IMR-90 (cell line): ENCODE data around the gene LRRTM4. TPM values are rescaled to one million over a fixed set of nuclear protein-coding genes. Genes with fewer than 3 reads are reported as not detected.

Experiments
- ATAC-seq: fragments of 200-7000 bp; cut with Tn5 transposase; 2 replicates; pipeline ENCODE4 v1.9.1; 2020; ENCODE audit warnings: low read depth, mild to moderate bottlenecking, moderate library complexity
- BruUV-seq: library from RNA; stranded (reverse); fragments of 400-500 nt; replicated peaks from 2 replicates; lab custom pipeline; 2021; lab: Mats Ljungman, UMichigan
- CTCF ChIA-PET: fragments of 300-600 bp; formaldehyde crosslinking; extraction: SDS; loops from one replicate; lab custom pipeline; 2021; ENCODE audit warnings: antibody characterized with exemption; lab: Yijun Ruan, JAX
- POLR2A ChIA-PET: fragments of 300-600 bp; sonication (Branson Sonifier 250); formaldehyde crosslinking; loops from one replicate; lab custom pipeline; 2022; ENCODE audit warnings: antibody characterized with exemption; ENCODE audit not compliant: unreplicated experiment; lab: Charles Lee
- DNase-seq: peaks from one replicate; pipeline ENCODE4 v3.0.0; 2013
- H2AFZ ChIP-seq: replicated peaks from 2 replicates; pipeline ENCODE3; 2013; ENCODE audit warnings: low read length, mild to moderate bottlenecking; ENCODE audit not compliant: poor library complexity
- H2AK5ac ChIP-seq: 2 replicates; pipeline ENCODE4 v1.6.1; 2013; ENCODE audit warnings: low read depth, low read length, inconsistent platforms
- H2AK9ac ChIP-seq: replicated peaks from 2 replicates; pipeline ENCODE3; 2013; ENCODE audit warnings: mild to moderate bottlenecking, low read depth, low read length, moderate library complexity; ENCODE audit not compliant: poor library complexity
- H2BK120ac ChIP-seq: 2 replicates; pipeline ENCODE4 v1.6.1; 2013; ENCODE audit warnings: low read depth, low read length, inconsistent platforms
- H2BK15ac ChIP-seq: 3 replicates; pipeline ENCODE4 v1.6.1; 2013; ENCODE audit warnings: low read depth, low read length, inconsistent platforms
- H2BK20ac ChIP-seq: 2 replicates; pipeline ENCODE4 v1.6.1; 2013; ENCODE audit warnings: low read depth, mild to moderate bottlenecking, inconsistent platforms, low read length, moderate library complexity
- H2BK5ac ChIP-seq: 2 replicates; pipeline ENCODE4 v1.6.1; 2013; ENCODE audit warnings: mild to moderate bottlenecking, low read depth, low read length, inconsistent platforms; ENCODE audit not compliant: poor library complexity, severe bottlenecking
- H3K14ac ChIP-seq: replicated peaks from 2 replicates; pipeline ENCODE4 v1.6.1; 2013; ENCODE audit warnings: low read depth, low read length, inconsistent platforms
- H3K18ac ChIP-seq: 2 replicates; pipeline ENCODE4 v1.6.1; 2013; ENCODE audit warnings: low read depth, low read length, control low read depth
- H3K23ac ChIP-seq: 2 replicates; pipeline ENCODE4 v1.6.1; 2013; ENCODE audit warnings: low read depth, low read length, inconsistent platforms
- H3K27ac ChIP-seq: 2 replicates; pipeline ENCODE4 v1.5.1; 2013; ENCODE audit warnings: mild to moderate bottlenecking, control low read depth, low read length; ENCODE audit not compliant: insufficient read depth
- H3K27me3 ChIP-seq: 2 replicates; pipeline ENCODE4 v1.6.1; 2013; ENCODE audit warnings: low read length; ENCODE audit not compliant: control insufficient read depth, insufficient read depth
- H3K36me3 ChIP-seq: 2 replicates; pipeline ENCODE4 v1.6.1; 2013; ENCODE audit warnings: low read length, mixed read lengths; ENCODE audit not compliant: control insufficient read depth, insufficient read depth
- H3K4ac ChIP-seq: 2 replicates; pipeline ENCODE4 v1.6.1; 2013; ENCODE audit warnings: low read depth, low read length, inconsistent platforms
- H3K4me1 ChIP-seq: 2 replicates; pipeline ENCODE4 v1.6.1; 2013; ENCODE audit warnings: low read length, mixed read lengths; ENCODE audit not compliant: control insufficient read depth, insufficient read depth
- H3K4me2 ChIP-seq: 2 replicates; pipeline ENCODE4 v1.6.1; 2013; ENCODE audit warnings: low read depth, mild to moderate bottlenecking, control low read depth, low read length, moderate library complexity
- H3K4me3 ChIP-seq: 2 replicates; pipeline ENCODE4 v1.5.1; 2013; ENCODE audit warnings: low read depth, mild to moderate bottlenecking, control low read depth, low read length, moderate library complexity; ENCODE audit not compliant: insufficient read depth
- H3K56ac ChIP-seq: 2 replicates; pipeline ENCODE4 v1.6.1; 2013; ENCODE audit warnings: low read length, inconsistent platforms; ENCODE audit not compliant: insufficient read depth; ENCODE audit errors: extremely low read depth
- H3K79me1 ChIP-seq, 2 experiments: 2 replicates each; pipeline ENCODE4 v1.6.1; 2013; ENCODE audit warnings: low read length in 2 of 2, inconsistent platforms in 1 of 2, low read depth in 1 of 2
- H3K9ac ChIP-seq: 2 replicates; pipeline ENCODE4 v1.6.1; 2013; ENCODE audit warnings: low read depth, low read length, control low read depth
- H3K9me1 ChIP-seq: 2 replicates; pipeline ENCODE4 v1.6.1; 2013; ENCODE audit warnings: low read length, inconsistent platforms; ENCODE audit not compliant: insufficient read depth
- H3K9me3 ChIP-seq: 2 replicates; pipeline ENCODE4 v1.6.1; 2013; ENCODE audit warnings: low read length; ENCODE audit not compliant: control insufficient read depth, insufficient read depth
- H4K20me1 ChIP-seq: 2 replicates; pipeline ENCODE4 v1.6.1; 2013; ENCODE audit warnings: low read length, inconsistent platforms; ENCODE audit not compliant: insufficient read depth
- H4K5ac ChIP-seq: 2 replicates; pipeline ENCODE4 v1.6.1; 2013; ENCODE audit warnings: mild to moderate bottlenecking, low read depth, low read length, control low read depth
- H4K8ac ChIP-seq, 2 experiments: 2 replicates each; pipeline ENCODE4 v1.6.1; 2013; ENCODE audit warnings: low read depth in 2 of 2, low read length in 2 of 2, control low read depth in 1 of 2, inconsistent platforms in 1 of 2
- H4K91ac ChIP-seq: 2 replicates; pipeline ENCODE4 v1.6.1; 2013; ENCODE audit warnings: low read depth, low read length, inconsistent platforms; ENCODE audit not compliant: insufficient read depth
- BHLHE40 ChIP-seq: fragments of 150-350 bp; IDR thresholded peaks from 2 replicates; pipeline ENCODE4 v1.6.1; 2016; ENCODE audit warnings: mild to moderate bottlenecking, low read depth, low read length
- CEBPB ChIP-seq: IDR thresholded peaks from 2 replicates; pipeline ENCODE4 v1.6.1; 2012; ENCODE audit warnings: low read depth, low read length, improper control_type of control experiment
- RAD21 ChIP-seq: IDR thresholded peaks from 2 replicates; pipeline ENCODE4 v1.6.1; 2012; ENCODE audit warnings: low read length, improper control_type of control experiment
- WGBS, 2 experiments: methylation state at CpG; one replicate each; pipeline versions ENCODE4 v1.1.5 to v1.1.7; 2013; ENCODE audit warnings: missing lambda C conversion rate in 2 of 2; ENCODE audit not compliant: insufficient read length in 1 of 2; ENCODE audit errors: extremely low coverage in 2 of 2; 5-methylcytosine and 5-hydroxymethylcytosine counted together
- dilution Hi-C: fragments of 300-500 bp; cut with HindIII; formaldehyde crosslinking; loops from one replicate; pipeline ENCODE4 v1.14.3; 2018; ENCODE audit warnings: low sequenced_read_pairs; ENCODE audit not compliant: unreplicated experiment
- in situ Hi-C: fragments of 300-500 bp; cut with MboI; formaldehyde crosslinking; loops from 3 replicates; pipeline ENCODE4 v1.14.3; 2019; ENCODE audit warnings: low sequenced_read_pairs, inconsistent platforms, mixed read lengths
- intact Hi-C: fragments of 100-400 bp; cut with micrococcal nuclease; formaldehyde crosslinking; loops from 2 replicates; pipeline ENCODE4 v1.10.0; 2022
- polyA plus RNA-seq, 3 experiments: library from polyadenylated mRNA; depleted of rRNA; stranded (reverse); fragments of >200 nt; gene quantifications; 2 replicates each; pipeline ENCODE4 v1.2.3, GENCODE V29; 2012; ENCODE audit warnings: low replicate concordance in 1 of 3
- total RNA-seq: library from RNA; depleted of rRNA; stranded (reverse); fragments of >200 nt; gene quantifications from 2 replicates; pipeline ENCODE4 v1.2.3, GENCODE V29; 2012

Gene LRRTM4
- total and polyA plus RNA-seq, 2 of the 4 experiments (the other 2 are of a cell fraction) = not detected

GRCh38 chr2:76829374-76830234 is 692.6 kb downstream of the LRRTM4 start:
- H3K9me1 ChIP-seq = no peaks in the 10 kb centered on the region
- H2AFZ ChIP-seq = no peak overlapping the region
- H3K4me2 ChIP-seq = no peak overlapping the region
- H2AK5ac ChIP-seq = no peak overlapping the region
- intact Hi-C loops (no loop called here), dilution Hi-C loops (no loop called here), in situ Hi-C loops (no loop called here)
- H2BK20ac ChIP-seq = no peak overlapping the region
- ATAC-seq = no peak
- no peak overlapping the region for H2BK5ac ChIP-seq
- no peak overlapping the region for H3K27ac ChIP-seq
- H3K23ac ChIP-seq = no peak overlapping the region
- H4K8ac ChIP-seq = no peak overlapping the region
- H4K91ac ChIP-seq = no peak overlapping the region
- H3K14ac ChIP-seq = no peak overlapping the region
- no peaks in the 10 kb centered on the region for H3K4me1 ChIP-seq
- POLR2A ChIA-PET = no interaction called here
- H3K56ac ChIP-seq = no peak overlapping the region
- BruUV-seq = no TSS peak
- H2BK120ac ChIP-seq = no peak overlapping the region
- CTCF ChIA-PET = no interaction called here
- H3K9ac ChIP-seq = no peak overlapping the region
- H4K20me1 ChIP-seq = no peaks in the 10 kb centered on the region
- no peak overlapping the region for H3K4me3 ChIP-seq
- TF ChIP-seq BHLHE40 = no peak
- TF ChIP-seq RAD21 = no peak
- TF ChIP-seq CEBPB = no peak
- no peak overlapping the region for H3K4ac ChIP-seq
- no peak overlapping the region for H2BK15ac ChIP-seq
- DNase-seq = no peak
- no peak overlapping the region for H4K5ac ChIP-seq
- H2AK9ac ChIP-seq = no peak overlapping the region
- H3K79me1 ChIP-seq = no peaks in the 10 kb centered on the region
- H3K36me3 ChIP-seq = no peaks in the 10 kb centered on the region
- H3K9me3 ChIP-seq = no peaks in the 10 kb centered on the region
- no peak overlapping the region for H3K18ac ChIP-seq
- no CpG with 5 or more reads among the region's 3 CpGs for WGBS, 2 experiments
- H3K27me3 ChIP-seq = no peaks in the 10 kb centered on the region
